ENCODE data around the gene RHOF. TPM values are rescaled to one million over a fixed set of nuclear protein-coding genes. Genes with fewer than 3 reads are reported as not detected.

Gene RHOF
- total RNA-seq, 4 donors from 2014 or later, result 22.8 to 105 (median 69.9) TPM

DNA sequence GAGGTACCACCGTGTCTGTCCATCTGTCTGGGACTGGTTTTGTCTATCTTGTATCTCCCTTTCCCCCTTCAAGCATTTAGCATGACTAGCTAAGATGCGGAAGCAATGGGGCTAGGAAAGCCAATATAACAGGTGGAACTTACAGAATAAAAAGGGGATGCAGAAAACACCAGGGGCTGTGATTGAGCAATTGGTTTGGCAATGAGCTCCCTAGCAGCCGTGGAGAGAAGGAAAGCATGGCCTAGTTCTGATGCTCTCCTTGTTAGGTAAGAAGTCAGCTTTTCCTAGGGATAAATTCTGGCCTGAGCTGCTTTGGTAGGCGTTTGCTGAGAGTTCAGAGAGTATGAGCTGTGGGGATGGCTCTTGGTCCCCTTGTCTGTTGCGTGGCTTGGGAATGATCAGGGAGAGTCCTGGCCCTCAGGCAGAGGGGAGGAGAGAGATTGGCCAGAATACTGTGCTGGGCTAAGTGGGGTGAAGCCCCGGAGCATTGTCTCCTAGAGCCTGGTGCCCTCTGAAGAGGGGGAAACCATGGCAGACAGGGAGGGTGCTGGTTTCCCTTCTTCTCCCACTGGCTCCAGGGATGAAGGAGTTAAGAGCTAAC lies 17.4 kb upstream of the RHOF start:
- WGBS, 2 donors, result 71 to 76% methylated on average over 6 of the region's 6 CpGs
- Histone ChIP-seq H3K9me3 (no peaks in the 10 kb centered on the region), H3K36me3 (peaks cover 32 to 39% of the 10 kb centered on the region in 2 donors), H3K27ac (peak overlapping the region in 2 of 3 donors; percentile 59 to 69), H3K4me1 (peaks cover 27 to 49% of the 10 kb centered on the region in 2 donors), H3K27me3 (no peaks in the 10 kb centered on the region), H3K4me3 (replicated peaks in 1 of 3) (no peak overlapping the region)
- DNase-seq, result no peak
- no peak for TF ChIP-seq POLR2A (IDR thresholded peaks at IDR 0.05)
- TF ChIP-seq, protein P1, sequence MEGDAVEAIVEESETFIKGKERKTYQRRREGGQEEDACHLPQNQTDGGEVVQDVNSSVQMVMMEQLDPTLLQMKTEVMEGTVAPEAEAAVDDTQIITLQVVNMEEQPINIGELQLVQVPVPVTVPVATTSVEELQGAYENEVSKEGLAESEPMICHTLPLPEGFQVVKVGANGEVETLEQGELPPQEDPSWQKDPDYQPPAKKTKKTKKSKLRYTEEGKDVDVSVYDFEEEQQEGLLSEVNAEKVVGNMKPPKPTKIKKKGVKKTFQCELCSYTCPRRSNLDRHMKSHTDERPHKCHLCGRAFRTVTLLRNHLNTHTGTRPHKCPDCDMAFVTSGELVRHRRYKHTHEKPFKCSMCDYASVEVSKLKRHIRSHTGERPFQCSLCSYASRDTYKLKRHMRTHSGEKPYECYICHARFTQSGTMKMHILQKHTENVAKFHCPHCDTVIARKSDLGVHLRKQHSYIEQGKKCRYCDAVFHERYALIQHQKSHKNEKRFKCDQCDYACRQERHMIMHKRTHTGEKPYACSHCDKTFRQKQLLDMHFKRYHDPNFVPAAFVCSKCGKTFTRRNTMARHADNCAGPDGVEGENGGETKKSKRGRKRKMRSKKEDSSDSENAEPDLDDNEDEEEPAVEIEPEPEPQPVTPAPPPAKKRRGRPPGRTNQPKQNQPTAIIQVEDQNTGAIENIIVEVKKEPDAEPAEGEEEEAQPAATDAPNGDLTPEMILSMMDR (IDR thresholded peaks at IDR 0.05), result no peak
- intact Hi-C loops (cut with DNase I), result loop anchor here (5.0 kb wide), 1 partner anchor 114 kb away; no protein-coding TSS in a partner anchor

DNA sequence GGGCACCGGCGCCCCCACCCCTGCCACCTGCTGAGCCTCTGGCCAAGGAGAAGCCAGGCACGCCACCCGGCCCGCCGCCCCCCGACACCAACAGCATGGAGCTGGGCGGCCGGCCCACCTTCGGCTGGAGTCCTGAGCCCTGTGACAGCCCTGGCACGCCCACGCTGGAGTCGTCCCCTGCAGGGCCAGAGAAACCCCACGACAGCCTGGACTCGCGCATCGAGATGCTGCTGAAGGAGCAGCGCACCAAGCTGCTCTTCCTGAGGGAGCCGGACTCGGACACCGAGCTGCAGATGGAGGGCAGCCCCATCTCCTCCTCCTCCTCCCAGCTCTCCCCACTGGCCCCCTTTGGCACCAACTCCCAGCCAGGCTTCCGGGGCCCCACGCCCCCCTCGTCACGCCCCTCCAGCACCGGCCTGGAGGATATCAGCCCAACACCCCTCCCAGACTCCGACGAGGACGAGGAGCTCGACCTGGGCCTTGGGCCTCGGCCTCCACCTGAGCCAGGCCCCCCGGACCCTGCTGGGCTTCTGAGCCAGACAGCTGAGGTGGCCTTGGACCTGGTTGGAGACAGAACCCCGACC lies 16.8 kb upstream of the RHOF start:
- Histone ChIP-seq H3K27ac (no peak overlapping the region), H3K36me3 (peaks cover 32 to 36% of the 10 kb centered on the region in 2 donors), H3K4me3 (replicated peaks in 1 of 3) (no peak overlapping the region), H3K27me3 (no peaks in the 10 kb centered on the region), H3K4me1 (peaks cover 32 to 54% of the 10 kb centered on the region in 2 donors), H3K9me3 (no peaks in the 10 kb centered on the region)
- no peak for DNase-seq
- TF ChIP-seq, protein P1 (IDR thresholded peaks at IDR 0.05), result no peak
- TF ChIP-seq POLR2A (IDR thresholded peaks at IDR 0.05), result no peak
- intact Hi-C loops (cut with DNase I), result loop anchor here (5.0 kb wide), 1 partner anchor 113 kb away; no protein-coding TSS in a partner anchor
- WGBS, 2 donors, result 90 to 93% methylated on average over 10 to 19 of the region's 33 CpGs

DNA sequence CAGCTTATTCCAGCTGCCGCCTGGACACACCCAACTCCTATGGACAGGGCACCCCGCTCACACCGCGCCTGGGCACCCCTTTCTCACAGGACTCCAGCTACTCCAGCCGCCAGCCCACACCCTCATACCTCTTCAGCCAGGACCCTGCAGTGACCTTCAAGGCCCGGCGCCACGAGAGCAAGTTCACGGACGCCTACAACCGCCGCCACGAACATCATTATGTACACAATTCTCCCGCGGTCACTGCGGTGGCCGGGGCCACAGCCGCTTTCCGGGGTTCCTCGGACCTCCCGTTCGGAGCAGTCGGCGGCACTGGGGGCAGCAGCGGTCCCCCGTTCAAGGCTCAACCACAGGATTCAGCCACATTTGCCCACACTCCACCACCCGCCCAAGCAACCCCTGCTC lies 16.2 kb upstream of the RHOF start:
- H3K36me3 ChIP-seq, result peaks cover 30 to 32% of the 10 kb centered on the region in 2 donors
- no peaks in the 10 kb centered on the region for H3K9me3 ChIP-seq
- TF ChIP-seq, protein P1 (IDR thresholded peaks at IDR 0.05), result no peak
- no peak for TF ChIP-seq POLR2A (IDR thresholded peaks at IDR 0.05)
- H3K27me3 ChIP-seq, result no peaks in the 10 kb centered on the region
- 92 to 93% methylated on average over 27 of the region's 27 CpGs for WGBS, 2 donors
- DNase-seq, result no peak
- intact Hi-C loops (cut with DNase I), result loop anchor here (5.0 kb wide), 1 partner anchor 112 kb away; no protein-coding TSS in a partner anchor
- H3K4me1 ChIP-seq, result peaks cover 38 to 54% of the 10 kb centered on the region in 2 donors
- no peak overlapping the region for H3K4me3 ChIP-seq (replicated peaks in 1 of 3)
- no peak overlapping the region for H3K27ac ChIP-seq

DNA sequence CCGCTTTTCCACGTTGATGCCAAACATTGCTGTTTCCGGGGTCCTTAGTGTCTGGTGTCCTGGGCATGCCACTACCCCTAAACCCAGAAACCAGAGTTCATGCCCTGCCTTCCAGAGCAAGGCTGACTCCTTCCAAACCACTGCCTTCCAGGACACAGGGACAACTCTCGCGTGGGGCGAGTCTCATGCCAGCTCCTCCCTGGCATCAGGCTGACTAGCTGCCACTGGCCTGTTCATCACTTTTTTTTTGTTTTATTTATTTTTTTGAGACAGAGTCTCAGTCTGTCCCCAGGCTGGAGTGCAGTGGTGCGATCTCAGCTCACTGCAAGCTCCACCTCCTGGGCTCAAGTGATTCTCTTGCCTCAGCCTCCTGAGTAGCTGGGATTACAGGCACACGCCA lies 15.1 kb upstream of the RHOF start:
- H3K27me3 ChIP-seq, result no peaks in the 10 kb centered on the region
- WGBS, 2 donors, result 92 to 93% methylated on average over 8 of the region's 8 CpGs
- no peak for DNase-seq
- H3K4me1 ChIP-seq, result peaks cover 38 to 52% of the 10 kb centered on the region in 2 donors
- H3K27ac ChIP-seq, result no peak overlapping the region
- intact Hi-C loops (cut with DNase I), result no loop called here
- H3K9me3 ChIP-seq, result no peaks in the 10 kb centered on the region
- TF ChIP-seq POLR2A (IDR thresholded peaks at IDR 0.05), result no peak
- TF ChIP-seq, protein P1 (IDR thresholded peaks at IDR 0.05), result no peak
- H3K36me3 ChIP-seq, result peaks cover 25 to 32% of the 10 kb centered on the region in 2 donors
- no peak overlapping the region for H3K4me3 ChIP-seq (replicated peaks in 1 of 3)
